C4-2B (cell line): Measurements from ENCODE around the gene GNMT.

Experiments
- CTCF ChIP-seq: fragments of 450-650 bp; conservative IDR thresholded peaks from 2 replicates; pipeline ENCODE4 v1.5.1; 2017; ENCODE audit warnings: mild to moderate bottlenecking
- ZFX ChIP-seq: fragments of 450-650 bp; IDR thresholded peaks from 2 replicates; pipeline ENCODE4 v1.6.1; 2017

DNA sequence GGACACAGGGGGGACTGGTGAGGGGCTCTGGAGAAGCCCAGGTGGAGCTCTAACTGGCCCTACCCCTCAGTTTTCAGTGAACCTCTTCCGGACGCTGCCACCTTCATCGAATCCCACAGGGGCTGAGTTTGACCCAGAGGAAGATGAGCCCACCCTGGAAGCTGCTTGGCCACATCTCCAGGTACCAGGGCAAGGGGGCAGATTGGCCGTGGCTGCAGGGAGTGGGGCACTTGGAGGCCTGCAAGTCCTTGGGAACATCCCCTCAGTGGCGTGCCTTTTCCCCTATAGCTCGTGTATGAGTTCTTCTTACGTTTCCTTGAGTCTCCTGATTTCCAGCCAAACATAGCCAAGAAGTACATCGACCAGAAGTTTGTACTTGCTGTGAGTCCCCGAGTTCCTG lies 46.6 kb downstream of the GNMT start:
- no peak for TF ChIP-seq CTCF
- TF ChIP-seq ZFX: no peak
